GM06990 (cell line): Measurements from ENCODE around the gene PHETA1.

Experiments
- DNase-seq: peaks from one replicate; pipeline ENCODE4 v3.0.0-alpha.2; 2011; ENCODE audit not compliant: insufficient read length; ENCODE audit errors: extremely low read depth
- H3K27me3 ChIP-seq: replicated peaks from 2 replicates; pipeline ENCODE4 v1.6.0; 2011; ENCODE audit warnings: low read length; ENCODE audit not compliant: control insufficient read depth, insufficient read depth
- H3K36me3 ChIP-seq: 2 replicates; pipeline ENCODE4 v1.5.1; 2011; ENCODE audit warnings: low read length; ENCODE audit not compliant: control insufficient read depth, insufficient read depth
- H3K4me3 ChIP-seq: replicated peaks from 2 replicates; pipeline ENCODE4 v1.5.1; 2011; ENCODE audit warnings: low read depth, mild to moderate bottlenecking, control low read depth, low read length
- TF ChIP-seq, protein P1 (sequence below): IDR thresholded peaks from 2 replicates; pipeline ENCODE4 v1.5.1; 2011; ENCODE audit warnings: low read length, control low read depth, mild to moderate bottlenecking, inconsistent platforms; ENCODE audit not compliant: insufficient read depth, poor library complexity, severe bottlenecking

The PHETA1 gene

DNA sequence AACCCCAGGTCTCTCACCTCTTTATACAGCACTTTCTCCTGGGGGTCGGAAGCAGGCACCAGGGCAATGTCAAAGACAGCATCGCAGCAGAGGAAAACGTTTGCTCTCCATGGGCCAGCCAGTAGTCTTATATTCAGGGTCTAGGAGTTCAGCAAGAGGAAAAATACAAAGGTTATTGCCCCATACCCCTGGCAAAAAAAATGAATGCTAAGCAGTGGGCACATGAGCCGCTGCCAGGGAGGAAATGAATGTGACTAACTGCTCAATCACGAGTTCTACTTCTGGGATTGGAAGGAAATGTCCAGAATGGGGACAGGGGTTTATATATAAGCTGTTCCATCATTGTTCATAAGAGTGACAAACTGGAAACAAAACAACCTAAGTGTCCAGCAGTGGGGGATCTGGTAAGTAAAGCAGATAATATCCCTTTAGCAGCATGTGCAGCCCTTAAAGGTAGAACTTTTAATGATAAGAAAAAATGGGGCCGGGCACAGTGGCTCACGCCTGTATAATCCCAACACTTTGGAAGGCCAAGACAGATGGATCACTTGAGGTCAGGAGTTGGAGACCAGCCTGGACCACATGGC lies 53.8 kb downstream of the PHETA1 start:
- Histone ChIP-seq H3K4me3 (no peak overlapping the region), H3K36me3 (no peaks in the 10 kb centered on the region), H3K27me3 (no peaks in the 10 kb centered on the region)
- TF ChIP-seq, protein P1, sequence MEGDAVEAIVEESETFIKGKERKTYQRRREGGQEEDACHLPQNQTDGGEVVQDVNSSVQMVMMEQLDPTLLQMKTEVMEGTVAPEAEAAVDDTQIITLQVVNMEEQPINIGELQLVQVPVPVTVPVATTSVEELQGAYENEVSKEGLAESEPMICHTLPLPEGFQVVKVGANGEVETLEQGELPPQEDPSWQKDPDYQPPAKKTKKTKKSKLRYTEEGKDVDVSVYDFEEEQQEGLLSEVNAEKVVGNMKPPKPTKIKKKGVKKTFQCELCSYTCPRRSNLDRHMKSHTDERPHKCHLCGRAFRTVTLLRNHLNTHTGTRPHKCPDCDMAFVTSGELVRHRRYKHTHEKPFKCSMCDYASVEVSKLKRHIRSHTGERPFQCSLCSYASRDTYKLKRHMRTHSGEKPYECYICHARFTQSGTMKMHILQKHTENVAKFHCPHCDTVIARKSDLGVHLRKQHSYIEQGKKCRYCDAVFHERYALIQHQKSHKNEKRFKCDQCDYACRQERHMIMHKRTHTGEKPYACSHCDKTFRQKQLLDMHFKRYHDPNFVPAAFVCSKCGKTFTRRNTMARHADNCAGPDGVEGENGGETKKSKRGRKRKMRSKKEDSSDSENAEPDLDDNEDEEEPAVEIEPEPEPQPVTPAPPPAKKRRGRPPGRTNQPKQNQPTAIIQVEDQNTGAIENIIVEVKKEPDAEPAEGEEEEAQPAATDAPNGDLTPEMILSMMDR: no peak
- DNase-seq: no peak

DNA sequence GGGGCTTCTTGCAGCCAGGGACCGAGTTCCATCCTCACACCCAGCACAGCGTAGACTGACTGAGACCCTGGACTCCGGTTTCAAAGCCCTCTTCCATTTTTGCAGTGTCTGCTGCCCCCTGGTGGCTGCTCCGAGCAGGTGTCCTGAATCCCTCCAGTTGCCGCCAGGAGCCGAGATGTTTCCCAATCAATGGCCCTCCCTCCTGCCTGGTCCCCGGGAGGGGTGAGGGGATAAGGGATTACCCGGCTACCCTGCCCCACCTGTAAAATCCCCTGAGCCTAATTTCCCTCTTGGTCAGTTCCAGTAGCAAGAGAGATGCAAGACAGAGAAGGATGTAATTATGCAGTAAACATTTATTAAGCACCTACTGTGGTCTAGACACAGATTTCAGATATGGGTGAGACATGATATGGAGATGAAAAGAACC lies 55.0 kb downstream of the PHETA1 start:
- peak; percentile 47 for DNase-seq
- H3K36me3 ChIP-seq: no peaks in the 10 kb centered on the region
- H3K4me3 ChIP-seq: no peak overlapping the region
- TF ChIP-seq, protein P1: peak; percentile 91
- H3K27me3 ChIP-seq: no peaks in the 10 kb centered on the region

DNA sequence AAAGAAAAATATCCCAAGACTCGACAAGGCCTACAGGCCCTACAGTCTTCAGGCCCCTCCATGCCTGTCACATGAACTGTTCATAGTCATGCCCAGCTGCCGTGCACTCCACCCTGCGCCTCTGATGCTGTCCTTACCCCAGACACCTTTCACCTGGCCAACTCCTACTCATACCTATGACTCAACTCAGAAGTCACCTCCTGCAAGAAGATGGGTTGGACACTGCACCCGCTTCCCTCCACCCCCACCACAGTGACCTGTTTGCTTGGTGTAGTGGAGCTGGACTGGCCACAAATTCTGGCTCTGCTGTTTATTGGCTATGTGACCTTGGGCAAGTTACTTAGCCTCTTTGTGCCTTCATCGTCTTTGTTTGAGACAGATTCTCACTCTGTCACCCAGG lies 56.2 kb downstream of the PHETA1 start:
- H3K36me3 ChIP-seq: no peaks in the 10 kb centered on the region
- no peaks in the 10 kb centered on the region for H3K27me3 ChIP-seq
- no peak overlapping the region for H3K4me3 ChIP-seq
- TF ChIP-seq, protein P1: no peak
- DNase-seq: no peak

DNA sequence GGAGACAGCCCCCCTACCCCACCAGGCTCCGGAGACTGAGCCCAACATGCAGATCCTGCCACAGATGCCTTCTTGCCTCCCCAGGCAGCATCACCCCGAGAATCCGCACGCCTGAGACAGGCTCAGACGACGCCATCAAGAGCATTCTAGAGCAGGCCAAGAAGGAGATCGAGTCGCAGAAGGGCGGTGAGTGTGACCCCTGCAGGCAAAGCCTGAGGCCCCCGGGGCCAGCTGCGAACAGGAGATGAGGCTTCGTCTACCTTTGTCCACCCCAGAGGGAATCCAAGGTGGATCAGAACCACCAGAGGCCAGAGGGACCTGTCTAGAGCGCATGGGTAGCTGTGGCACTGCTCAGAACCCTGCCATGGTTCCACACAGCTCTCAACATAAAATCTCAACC lies 56.9 kb downstream of the PHETA1 start:
- Histone ChIP-seq H3K27me3 (no peaks in the 10 kb centered on the region), H3K36me3 (no peaks in the 10 kb centered on the region), H3K4me3 (no peak overlapping the region)
- TF ChIP-seq, protein P1: no peak
- DNase-seq: no peak

DNA sequence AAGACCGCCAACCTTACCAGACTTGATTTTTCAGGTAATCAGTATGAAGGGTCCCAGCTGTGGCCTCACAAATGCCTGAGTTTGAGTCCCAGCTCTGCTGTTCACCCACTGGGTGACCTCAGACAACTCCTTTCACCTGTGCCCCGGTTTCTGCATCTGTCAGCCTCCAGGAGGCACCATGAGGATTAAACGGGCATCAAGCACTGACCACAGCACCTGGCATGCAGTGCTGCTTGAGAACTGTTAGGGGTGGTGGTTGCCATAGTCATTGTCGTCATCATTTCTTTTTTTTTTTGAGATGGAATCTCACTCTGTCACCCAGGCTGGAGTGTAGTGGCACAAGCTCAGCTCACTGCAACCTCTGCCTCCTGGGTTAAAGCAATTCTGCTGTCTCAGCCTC lies 57.9 kb downstream of the PHETA1 start:
- TF ChIP-seq, protein P1: no peak
- Histone ChIP-seq H3K36me3 (no peaks in the 10 kb centered on the region), H3K27me3 (no peaks in the 10 kb centered on the region), H3K4me3 (no peak overlapping the region)
- no peak for DNase-seq
